Liver (tissue), 9 donors: ENCODE results near the gene SH3BP2. TPM values are rescaled to one million over a fixed set of nuclear protein-coding genes. Genes with fewer than 3 reads are reported as not detected.

Source experiments
- DNase-seq: peaks from one replicate; pipeline ENCODE4 v3.0.0-alpha.2; 2017; ENCODE audit warnings: low spot score
- H3K27ac ChIP-seq, 2 donors: one replicate each; pipeline ENCODE4 v1.7.0; 2013; ENCODE audit warnings: inconsistent platforms in 2 of 2, low read length in 2 of 2, control low read depth in 1 of 2, low read depth in 1 of 2, mild to moderate bottlenecking in 1 of 2
- H3K27me3 ChIP-seq, 4 donors: one replicate each; pipeline versions ENCODE4 v1.6.1 to v1.7.0; 2013; ENCODE audit warnings: low read length in 3 of 4, inconsistent platforms in 1 of 4, mild to moderate bottlenecking in 1 of 4, moderate library complexity in 1 of 4; ENCODE audit not compliant: control insufficient read depth in 4 of 4, insufficient read depth in 4 of 4
- H3K36me3 ChIP-seq, 4 donors: one replicate each; pipeline versions ENCODE4 v1.6.1 to v1.7.0; 2013; ENCODE audit warnings: low read length in 3 of 4, mild to moderate bottlenecking in 3 of 4, low read depth in 1 of 4, moderate library complexity in 1 of 4; ENCODE audit not compliant: control insufficient read depth in 4 of 4, insufficient read depth in 3 of 4
- H3K4me1 ChIP-seq, 4 donors: one replicate each; pipeline versions ENCODE4 v1.6.1 to v1.7.0; 2013; ENCODE audit warnings: low read length in 3 of 4, mild to moderate bottlenecking in 3 of 4, moderate library complexity in 1 of 4; ENCODE audit not compliant: control insufficient read depth in 4 of 4, insufficient read depth in 4 of 4
- H3K4me3 ChIP-seq, 3 donors: one replicate each; pipeline versions ENCODE4 v1.6.1 to v1.7.0; 2013; ENCODE audit warnings: low read length in 3 of 3, control low read depth in 1 of 3, low read depth in 1 of 3, mild to moderate bottlenecking in 1 of 3
- H3K9ac ChIP-seq, 2 donors: one replicate each; pipeline ENCODE4 v1.7.0; 2013; ENCODE audit warnings: low read length in 2 of 2, mild to moderate bottlenecking in 2 of 2, moderate library complexity in 2 of 2, control low read depth in 1 of 2, low read depth in 1 of 2
- H3K9me3 ChIP-seq, 4 donors: one replicate each; pipeline versions ENCODE4 v1.6.1 to v1.7.0; 2013; ENCODE audit warnings: low read length in 3 of 4; ENCODE audit not compliant: control insufficient read depth in 4 of 4
- CTCF ChIP-seq: fragments of 150-350 bp; IDR thresholded peaks from 2 replicates; pipeline ENCODE4 v1.5.1; 2017; ENCODE audit warnings: improper control_type of control experiment, low read depth, low read length; ENCODE audit not compliant: missing input control
- EGR1 ChIP-seq, 2 donors: IDR thresholded peaks; 2 replicates each; pipeline ENCODE4 v1.6.1; 2016 to 2018; ENCODE audit warnings: antibody characterized with exemption in 2 of 2, low read depth in 2 of 2
- FOXA1 ChIP-seq: IDR thresholded peaks from 2 replicates; pipeline ENCODE4 v1.6.1; 2016; ENCODE audit warnings: antibody characterized with exemption
- FOXA2 ChIP-seq: IDR thresholded peaks from 2 replicates; pipeline ENCODE4 v1.6.1; 2016; ENCODE audit warnings: antibody characterized with exemption
- GABPA ChIP-seq, 2 donors: IDR thresholded peaks in 1 of 2; conservative IDR thresholded peaks in 1 of 2; 2 replicates each; pipeline ENCODE4 v1.6.1; 2016; ENCODE audit warnings: antibody characterized with exemption in 2 of 2, mild to moderate bottlenecking in 1 of 2, moderate library complexity in 1 of 2
- HNF4A ChIP-seq, 2 donors: conservative IDR thresholded peaks; 2 replicates each; pipeline ENCODE4 v1.6.1; 2016; ENCODE audit warnings: antibody characterized with exemption in 2 of 2, mild to moderate bottlenecking in 2 of 2
- HNF4G ChIP-seq: IDR thresholded peaks from 2 replicates; pipeline ENCODE4 v1.6.1; 2016; ENCODE audit warnings: antibody characterized with exemption
- JUND ChIP-seq, 2 donors: IDR thresholded peaks; 2 replicates each; pipeline ENCODE4 v1.6.1; 2016; ENCODE audit warnings: antibody characterized with exemption in 2 of 2
- NR2F2 ChIP-seq: IDR thresholded peaks from 2 replicates; pipeline ENCODE4 v1.6.1; 2016; ENCODE audit warnings: antibody characterized with exemption
- RAD21 ChIP-seq, 2 donors: IDR thresholded peaks; 2 replicates each; pipeline ENCODE4 v1.6.1; 2016; ENCODE audit warnings: antibody characterized with exemption in 2 of 2, mild to moderate bottlenecking in 2 of 2
- RXRA ChIP-seq, 2 donors: IDR thresholded peaks; 2 replicates each; pipeline ENCODE4 v1.6.1; 2017 to 2018; ENCODE audit warnings: antibody characterized with exemption in 2 of 2, mild to moderate bottlenecking in 1 of 2
- SP1 ChIP-seq: IDR thresholded peaks from 2 replicates; pipeline ENCODE4 v1.6.1; 2018; ENCODE audit warnings: antibody characterized with exemption, mild to moderate bottlenecking
- TAF1 ChIP-seq: conservative IDR thresholded peaks from 2 replicates; pipeline ENCODE4 v1.6.1; 2016; ENCODE audit warnings: antibody characterized with exemption, mild to moderate bottlenecking
- YY1 ChIP-seq: IDR thresholded peaks from 2 replicates; pipeline ENCODE4 v1.6.1; 2016; ENCODE audit warnings: antibody characterized with exemption, mild to moderate bottlenecking
- ZBTB33 ChIP-seq: IDR thresholded peaks from 2 replicates; pipeline ENCODE4 v1.6.1; 2016; ENCODE audit warnings: antibody characterized with exemption
- WGBS: extraction: QIAGEN DNeasy Blood & Tissue Kit; methylation state at CpG from one replicate; pipeline ENCODE4 v1.1.7; 2013; 5-methylcytosine and 5-hydroxymethylcytosine counted together
- polyA plus RNA-seq, 2 donors: library from polyadenylated mRNA; stranded (reverse) in 1 of 2; unstranded in 1 of 2; fragments of 200-250 nt in 1 of 2; fragments of >200 nt in 1 of 2; fragmentation: Nextera tagmentation in 1 of 2; extraction: Ambion mirVana in 1 of 2; gene quantifications; one replicate each; pipeline versions ENCODE4 v1.2.1 to v1.2.3, GENCODE V29; 2013 to 2015
- total RNA-seq, 2 donors: library from RNA; depleted of rRNA; stranded (reverse); fragments of >200 nt; gene quantifications; one replicate each; pipeline ENCODE4 v1.2.3, GENCODE V29; 2014
- TF ChIP-seq, protein P1 (sequence below): IDR thresholded peaks from 2 replicates; pipeline ENCODE4 v1.6.1; 2016; ENCODE audit warnings: antibody characterized with exemption, mild to moderate bottlenecking
- TF ChIP-seq, protein P2 (sequence below): IDR thresholded peaks from 2 replicates; pipeline ENCODE4 v1.6.1; 2016; ENCODE audit warnings: antibody characterized with exemption
- TF ChIP-seq, protein P3 (sequence below): IDR thresholded peaks from 2 replicates; pipeline ENCODE4 v1.6.1; 2016; ENCODE audit warnings: antibody characterized with exemption
- donor health status: healthy.
- donor health status: healthy.
- donor health status: healthy.
- donor health status: healthy.
- donor health status: healthy.

The SH3BP2 gene
- total and polyA plus RNA-seq, 4 donors: 17.9 to 80.2 (median 38.5) TPM

- no peak for DNase-seq
- H3K36me3 ChIP-seq: peaks cover 0 to 11% (median 4%) of the 10 kb centered on the region in 4 donors
- no peak overlapping the region for H3K9ac ChIP-seq
- H3K9me3 ChIP-seq: no peaks in the 10 kb centered on the region
- no peaks in the 10 kb centered on the region for H3K27me3 ChIP-seq
- TF ChIP-seq YY1 (no peak), RXRA (IDR thresholded peaks at IDR 0.05) (no peak), FOXA2 (no peak), TAF1 (no peak), RAD21 (IDR thresholded peaks at IDR 0.05) (no peak), EGR1 (IDR thresholded peaks at IDR 0.05; ENCODE audit: low read depth in 2 of 2) (no peak), GABPA (IDR thresholded peaks at IDR 0.05 in 1 of 2, conservative IDR thresholded peaks at IDR 0.05 in 1 of 2) (no peak), HNF4G (no peak), NR2F2 (no peak), HNF4A (conservative IDR thresholded peaks at IDR 0.05) (no peak), JUND (IDR thresholded peaks at IDR 0.05) (no peak), SP1 (no peak)
- TF ChIP-seq, protein P1, sequence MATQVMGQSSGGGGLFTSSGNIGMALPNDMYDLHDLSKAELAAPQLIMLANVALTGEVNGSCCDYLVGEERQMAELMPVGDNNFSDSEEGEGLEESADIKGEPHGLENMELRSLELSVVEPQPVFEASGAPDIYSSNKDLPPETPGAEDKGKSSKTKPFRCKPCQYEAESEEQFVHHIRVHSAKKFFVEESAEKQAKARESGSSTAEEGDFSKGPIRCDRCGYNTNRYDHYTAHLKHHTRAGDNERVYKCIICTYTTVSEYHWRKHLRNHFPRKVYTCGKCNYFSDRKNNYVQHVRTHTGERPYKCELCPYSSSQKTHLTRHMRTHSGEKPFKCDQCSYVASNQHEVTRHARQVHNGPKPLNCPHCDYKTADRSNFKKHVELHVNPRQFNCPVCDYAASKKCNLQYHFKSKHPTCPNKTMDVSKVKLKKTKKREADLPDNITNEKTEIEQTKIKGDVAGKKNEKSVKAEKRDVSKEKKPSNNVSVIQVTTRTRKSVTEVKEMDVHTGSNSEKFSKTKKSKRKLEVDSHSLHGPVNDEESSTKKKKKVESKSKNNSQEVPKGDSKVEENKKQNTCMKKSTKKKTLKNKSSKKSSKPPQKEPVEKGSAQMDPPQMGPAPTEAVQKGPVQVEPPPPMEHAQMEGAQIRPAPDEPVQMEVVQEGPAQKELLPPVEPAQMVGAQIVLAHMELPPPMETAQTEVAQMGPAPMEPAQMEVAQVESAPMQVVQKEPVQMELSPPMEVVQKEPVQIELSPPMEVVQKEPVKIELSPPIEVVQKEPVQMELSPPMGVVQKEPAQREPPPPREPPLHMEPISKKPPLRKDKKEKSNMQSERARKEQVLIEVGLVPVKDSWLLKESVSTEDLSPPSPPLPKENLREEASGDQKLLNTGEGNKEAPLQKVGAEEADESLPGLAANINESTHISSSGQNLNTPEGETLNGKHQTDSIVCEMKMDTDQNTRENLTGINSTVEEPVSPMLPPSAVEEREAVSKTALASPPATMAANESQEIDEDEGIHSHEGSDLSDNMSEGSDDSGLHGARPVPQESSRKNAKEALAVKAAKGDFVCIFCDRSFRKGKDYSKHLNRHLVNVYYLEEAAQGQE: no peak
- TF ChIP-seq, protein P2, sequence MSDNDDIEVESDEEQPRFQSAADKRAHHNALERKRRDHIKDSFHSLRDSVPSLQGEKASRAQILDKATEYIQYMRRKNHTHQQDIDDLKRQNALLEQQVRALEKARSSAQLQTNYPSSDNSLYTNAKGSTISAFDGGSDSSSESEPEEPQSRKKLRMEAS: no peak
- TF ChIP-seq, protein P3, sequence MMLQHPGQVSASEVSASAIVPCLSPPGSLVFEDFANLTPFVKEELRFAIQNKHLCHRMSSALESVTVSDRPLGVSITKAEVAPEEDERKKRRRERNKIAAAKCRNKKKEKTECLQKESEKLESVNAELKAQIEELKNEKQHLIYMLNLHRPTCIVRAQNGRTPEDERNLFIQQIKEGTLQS: no peak
- no peak overlapping the region for H3K4me3 ChIP-seq
- peak overlapping the region in 1 of 2 donors; percentile 18 for H3K27ac ChIP-seq
- peaks cover 18 to 66% (median 48%) of the 10 kb centered on the region in 4 donors for H3K4me1 ChIP-seq
- WGBS: 82% methylated on average over 10 of the region's 10 CpGs
These were observed 17.5 kb downstream of the SH3BP2 start for GRCh38 chr4:2810388-2810787.

DNA sequence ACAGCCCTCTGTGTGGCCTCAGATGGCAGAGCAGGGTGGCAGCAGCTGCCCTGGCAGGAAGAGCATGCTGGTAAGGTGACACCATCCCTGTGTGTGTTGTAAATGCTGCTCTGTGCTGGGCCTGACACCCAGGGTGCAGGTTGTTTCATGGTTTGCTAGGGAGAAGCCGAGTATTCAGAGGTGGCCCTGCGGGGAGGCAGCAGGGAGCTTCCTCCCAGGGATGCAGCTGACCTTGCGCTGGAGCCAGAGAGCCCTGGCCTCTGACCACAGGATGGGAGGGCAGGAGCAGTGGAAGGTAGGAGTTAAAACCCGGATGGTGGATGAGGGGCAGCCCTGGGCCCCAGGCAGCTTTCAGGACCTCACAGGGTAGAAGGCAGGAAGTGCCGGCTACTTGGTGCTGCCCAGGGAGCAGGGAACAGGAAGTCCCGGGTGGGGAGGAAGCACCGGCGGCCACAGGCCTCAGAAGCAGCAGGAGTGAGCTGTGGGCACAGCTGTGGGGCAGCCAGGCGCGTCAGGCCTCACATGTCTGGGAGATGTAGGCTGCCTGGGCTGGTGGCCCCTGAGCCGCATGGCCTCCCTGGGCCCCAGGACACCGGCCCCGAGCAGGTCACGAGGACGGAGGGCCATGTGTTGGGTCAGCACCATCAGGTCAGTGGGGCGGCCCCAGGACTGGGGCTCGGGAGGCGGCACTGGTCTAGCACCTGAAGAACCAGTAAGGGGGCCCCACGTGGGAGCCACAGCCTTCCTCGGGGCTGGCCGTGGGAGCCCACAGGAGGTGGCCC, 19.1 kb downstream of the SH3BP2 start:
- Histone ChIP-seq H3K36me3 (peaks cover 0 to 11% (median 4%) of the 10 kb centered on the region in 4 donors), H3K4me3 (peak overlapping the region in 1 of 3 donors; percentile 34), H3K27ac (peak overlapping the region; percentile 67 to 72), H3K27me3 (no peaks in the 10 kb centered on the region), H3K9me3 (no peaks in the 10 kb centered on the region), H3K4me1 (peaks cover 15 to 50% (median 33%) of the 10 kb centered on the region in 4 donors), H3K9ac (peak overlapping the region in 1 of 2 donors; percentile 42)
- WGBS: 70% methylated on average over 21 of the region's 21 CpGs
- no peak for DNase-seq
- TF ChIP-seq FOXA1 (no peak), GABPA (IDR thresholded peaks at IDR 0.05 in 1 of 2, conservative IDR thresholded peaks at IDR 0.05 in 1 of 2) (peak in 1 of 2 donors; percentile 68), RAD21 (IDR thresholded peaks at IDR 0.05) (peak in 1 of 2 donors; percentile 21), FOXA2 (no peak), ZBTB33 (no peak), JUND (IDR thresholded peaks at IDR 0.05) (no peak), HNF4A (conservative IDR thresholded peaks at IDR 0.05) (no peak), CTCF (no peak), EGR1 (IDR thresholded peaks at IDR 0.05; ENCODE audit: low read depth in 2 of 2) (no peak), HNF4G (no peak), NR2F2 (peak; percentile 93), RXRA (IDR thresholded peaks at IDR 0.05) (no peak), TAF1 (no peak), YY1 (no peak), SP1 (no peak)
- TF ChIP-seq, protein P2: no peak
- TF ChIP-seq, protein P1: no peak
